Measurements from ENCODE around the gene PTPRR.

Gene PTPRR

DNA sequence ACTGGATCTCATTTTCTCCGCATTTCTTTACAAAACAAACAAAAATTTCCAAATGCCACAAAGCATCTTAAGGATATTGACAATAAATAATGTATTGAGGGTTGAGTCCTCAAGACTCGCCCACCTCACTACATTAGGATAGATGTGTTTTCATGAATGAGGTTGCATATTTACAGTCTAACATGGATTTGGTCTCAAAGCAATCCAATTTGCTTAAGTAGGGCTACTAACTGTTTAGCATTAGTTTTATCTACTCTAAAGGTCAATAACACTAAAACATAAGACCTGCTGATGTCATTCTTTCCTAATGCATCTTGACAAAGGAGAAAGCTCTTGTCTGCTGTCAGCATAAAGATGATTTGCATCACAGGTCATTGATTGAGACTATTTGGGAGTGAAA is 82.4 kb downstream of the PTPRR start:
- no peak for TF ChIP-seq TCF4 (CRISPR knock-in tag; IDR thresholded peaks at IDR 0.05; ENCODE audit: borderline replicate concordance)
- no peak for TF ChIP-seq ESRRG (CRISPR knock-in tag; IDR thresholded peaks at IDR 0.05)
- TF ChIP-seq PPARA (CRISPR knock-in tag; IDR thresholded peaks at IDR 0.05; ENCODE audit: borderline replicate concordance), result no peak
- TF ChIP-seq, protein P1, sequence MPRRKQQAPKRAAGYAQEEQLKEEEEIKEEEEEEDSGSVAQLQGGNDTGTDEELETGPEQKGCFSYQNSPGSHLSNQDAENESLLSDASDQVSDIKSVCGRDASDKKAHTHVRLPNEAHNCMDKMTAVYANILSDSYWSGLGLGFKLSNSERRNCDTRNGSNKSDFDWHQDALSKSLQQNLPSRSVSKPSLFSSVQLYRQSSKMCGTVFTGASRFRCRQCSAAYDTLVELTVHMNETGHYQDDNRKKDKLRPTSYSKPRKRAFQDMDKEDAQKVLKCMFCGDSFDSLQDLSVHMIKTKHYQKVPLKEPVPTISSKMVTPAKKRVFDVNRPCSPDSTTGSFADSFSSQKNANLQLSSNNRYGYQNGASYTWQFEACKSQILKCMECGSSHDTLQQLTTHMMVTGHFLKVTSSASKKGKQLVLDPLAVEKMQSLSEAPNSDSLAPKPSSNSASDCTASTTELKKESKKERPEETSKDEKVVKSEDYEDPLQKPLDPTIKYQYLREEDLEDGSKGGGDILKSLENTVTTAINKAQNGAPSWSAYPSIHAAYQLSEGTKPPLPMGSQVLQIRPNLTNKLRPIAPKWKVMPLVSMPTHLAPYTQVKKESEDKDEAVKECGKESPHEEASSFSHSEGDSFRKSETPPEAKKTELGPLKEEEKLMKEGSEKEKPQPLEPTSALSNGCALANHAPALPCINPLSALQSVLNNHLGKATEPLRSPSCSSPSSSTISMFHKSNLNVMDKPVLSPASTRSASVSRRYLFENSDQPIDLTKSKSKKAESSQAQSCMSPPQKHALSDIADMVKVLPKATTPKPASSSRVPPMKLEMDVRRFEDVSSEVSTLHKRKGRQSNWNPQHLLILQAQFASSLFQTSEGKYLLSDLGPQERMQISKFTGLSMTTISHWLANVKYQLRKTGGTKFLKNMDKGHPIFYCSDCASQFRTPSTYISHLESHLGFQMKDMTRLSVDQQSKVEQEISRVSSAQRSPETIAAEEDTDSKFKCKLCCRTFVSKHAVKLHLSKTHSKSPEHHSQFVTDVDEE (CRISPR knock-in tag; IDR thresholded peaks at IDR 0.05), result no peak
- TF ChIP-seq ZFP3 (CRISPR knock-in tag; IDR thresholded peaks at IDR 0.05), result no peak
- no peak for TF ChIP-seq SNAI2 (CRISPR knock-in tag; IDR thresholded peaks at IDR 0.05)
- TF ChIP-seq, protein P2, sequence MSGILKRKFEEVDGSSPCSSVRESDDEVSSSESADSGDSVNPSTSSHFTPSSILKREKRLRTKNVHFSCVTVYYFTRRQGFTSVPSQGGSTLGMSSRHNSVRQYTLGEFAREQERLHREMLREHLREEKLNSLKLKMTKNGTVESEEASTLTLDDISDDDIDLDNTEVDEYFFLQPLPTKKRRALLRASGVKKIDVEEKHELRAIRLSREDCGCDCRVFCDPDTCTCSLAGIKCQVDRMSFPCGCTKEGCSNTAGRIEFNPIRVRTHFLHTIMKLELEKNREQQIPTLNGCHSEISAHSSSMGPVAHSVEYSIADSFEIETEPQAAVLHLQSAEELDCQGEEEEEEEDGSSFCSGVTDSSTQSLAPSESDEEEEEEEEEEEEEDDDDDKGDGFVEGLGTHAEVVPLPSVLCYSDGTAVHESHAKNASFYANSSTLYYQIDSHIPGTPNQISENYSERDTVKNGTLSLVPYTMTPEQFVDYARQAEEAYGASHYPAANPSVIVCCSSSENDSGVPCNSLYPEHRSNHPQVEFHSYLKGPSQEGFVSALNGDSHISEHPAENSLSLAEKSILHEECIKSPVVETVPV (CRISPR knock-in tag; IDR thresholded peaks at IDR 0.05), result no peak
- no peak for TF ChIP-seq ZNF70 (CRISPR knock-in tag; IDR thresholded peaks at IDR 0.05)
- TF ChIP-seq POU6F1 (CRISPR knock-in tag; IDR thresholded peaks at IDR 0.05; ENCODE audit: borderline replicate concordance, low read depth), result no peak
- no peak for TF ChIP-seq RARB (CRISPR knock-in tag; IDR thresholded peaks at IDR 0.05)
- TF ChIP-seq ZNF8 (CRISPR knock-in tag; IDR thresholded peaks at IDR 0.05), result no peak
- no peak for TF ChIP-seq ISL1 (CRISPR knock-in tag; IDR thresholded peaks at IDR 0.05)
- no peak for TF ChIP-seq GLIS3 (CRISPR knock-in tag; IDR thresholded peaks at IDR 0.05)
- TF ChIP-seq OSR1 (CRISPR knock-in tag; IDR thresholded peaks at IDR 0.05), result no peak
- TF ChIP-seq TOX (CRISPR knock-in tag; IDR thresholded peaks at IDR 0.05; ENCODE audit: borderline replicate concordance), result no peak
- no peak for TF ChIP-seq CREB5 (CRISPR knock-in tag; IDR thresholded peaks at IDR 0.05; ENCODE audit: low read depth)
- TF ChIP-seq, protein P3, sequence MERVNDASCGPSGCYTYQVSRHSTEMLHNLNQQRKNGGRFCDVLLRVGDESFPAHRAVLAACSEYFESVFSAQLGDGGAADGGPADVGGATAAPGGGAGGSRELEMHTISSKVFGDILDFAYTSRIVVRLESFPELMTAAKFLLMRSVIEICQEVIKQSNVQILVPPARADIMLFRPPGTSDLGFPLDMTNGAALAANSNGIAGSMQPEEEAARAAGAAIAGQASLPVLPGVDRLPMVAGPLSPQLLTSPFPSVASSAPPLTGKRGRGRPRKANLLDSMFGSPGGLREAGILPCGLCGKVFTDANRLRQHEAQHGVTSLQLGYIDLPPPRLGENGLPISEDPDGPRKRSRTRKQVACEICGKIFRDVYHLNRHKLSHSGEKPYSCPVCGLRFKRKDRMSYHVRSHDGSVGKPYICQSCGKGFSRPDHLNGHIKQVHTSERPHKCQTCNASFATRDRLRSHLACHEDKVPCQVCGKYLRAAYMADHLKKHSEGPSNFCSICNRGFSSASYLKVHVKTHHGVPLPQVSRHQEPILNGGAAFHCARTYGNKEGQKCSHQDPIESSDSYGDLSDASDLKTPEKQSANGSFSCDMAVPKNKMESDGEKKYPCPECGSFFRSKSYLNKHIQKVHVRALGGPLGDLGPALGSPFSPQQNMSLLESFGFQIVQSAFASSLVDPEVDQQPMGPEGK (CRISPR knock-in tag; IDR thresholded peaks at IDR 0.05; ENCODE audit: borderline replicate concordance), result no peak
- TF ChIP-seq ZNF565 (CRISPR knock-in tag; conservative IDR thresholded peaks at IDR 0.05; ENCODE audit: low read depth), result no peak
- no peak for TF ChIP-seq ZFP30 (CRISPR knock-in tag; IDR thresholded peaks at IDR 0.05)
- TF ChIP-seq ARNTL (CRISPR knock-in tag; IDR thresholded peaks at IDR 0.05; ENCODE audit: borderline replicate concordance, low read depth), result no peak

DNA sequence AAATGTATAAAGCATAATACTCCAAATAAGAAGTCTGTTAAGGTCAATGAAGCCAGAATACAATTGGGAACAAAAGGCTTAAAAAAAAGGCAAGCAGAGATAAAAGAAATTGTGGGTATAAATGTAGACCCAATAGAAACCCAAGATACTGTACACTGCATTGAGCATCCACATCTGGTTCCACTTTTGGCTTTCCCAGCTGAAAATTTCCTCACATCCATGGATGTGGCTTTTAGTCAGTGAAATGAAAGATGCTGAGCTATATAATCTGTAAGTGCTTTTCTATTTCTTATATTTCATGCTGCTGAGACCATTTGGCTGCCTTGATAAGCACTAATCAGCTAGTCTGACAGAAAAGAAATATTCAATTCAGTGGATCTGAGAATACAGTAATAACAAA is 83.5 kb downstream of the PTPRR start:
- TF ChIP-seq CREB5 (CRISPR knock-in tag; IDR thresholded peaks at IDR 0.05; ENCODE audit: low read depth) (no peak), TCF4 (CRISPR knock-in tag; IDR thresholded peaks at IDR 0.05; ENCODE audit: borderline replicate concordance) (0 out of 2 replicates have a peak, but pooled peaks have one; percentile 31), ARNTL (CRISPR knock-in tag; IDR thresholded peaks at IDR 0.05; ENCODE audit: borderline replicate concordance, low read depth) (no peak)
- ATAC-seq, result no peak

More for the DNA sequence above, 82.4 kb downstream of the PTPRR start:
- ATAC-seq, result no peak

DNA sequence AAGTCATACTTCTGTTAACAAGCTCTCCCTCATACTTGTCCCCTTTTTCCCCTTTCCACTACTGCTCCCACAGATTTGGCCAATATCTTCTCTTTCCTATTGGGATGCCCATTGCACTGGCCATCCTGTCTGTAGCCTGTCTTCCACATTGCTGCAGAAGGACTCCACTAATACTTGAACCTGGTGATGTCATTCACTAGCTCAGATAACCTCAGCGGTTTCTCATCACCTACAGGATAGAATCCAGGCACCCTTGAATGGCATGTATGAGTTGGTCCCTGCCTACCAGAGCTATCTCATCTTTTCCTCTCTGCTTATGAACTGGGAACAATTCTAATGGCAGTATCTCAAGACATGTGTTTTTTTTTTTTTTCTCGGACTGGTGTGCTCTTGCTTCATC is 84.6 kb downstream of the PTPRR start:
- ATAC-seq, result no peak
- TF ChIP-seq OSR1 (CRISPR knock-in tag; IDR thresholded peaks at IDR 0.05) (no peak), ZNF565 (CRISPR knock-in tag; conservative IDR thresholded peaks at IDR 0.05; ENCODE audit: low read depth) (no peak), SNAI2 (CRISPR knock-in tag; IDR thresholded peaks at IDR 0.05) (no peak), ZFP30 (CRISPR knock-in tag; IDR thresholded peaks at IDR 0.05) (no peak), PPARA (CRISPR knock-in tag; IDR thresholded peaks at IDR 0.05; ENCODE audit: borderline replicate concordance) (no peak), BACH2 (CRISPR knock-in tag; IDR thresholded peaks at IDR 0.05; ENCODE audit: borderline replicate concordance) (no peak), ARNTL (CRISPR knock-in tag; IDR thresholded peaks at IDR 0.05; ENCODE audit: borderline replicate concordance, low read depth) (no peak), POU6F1 (CRISPR knock-in tag; IDR thresholded peaks at IDR 0.05; ENCODE audit: borderline replicate concordance, low read depth) (no peak), GLIS3 (CRISPR knock-in tag; IDR thresholded peaks at IDR 0.05) (no peak), ZNF8 (CRISPR knock-in tag; IDR thresholded peaks at IDR 0.05) (no peak), ISL1 (CRISPR knock-in tag; IDR thresholded peaks at IDR 0.05) (no peak)

Measured in SK-N-SH treated with all-trans-retinoic acid at 6 μM for 48 hours (cell line).